ENCODE data around the gene STRBP. TPM values are rescaled to one million over a fixed set of nuclear protein-coding genes. Genes with fewer than 3 reads are reported as not detected.
A peak's percentile ranks its signal among the peaks of the same experiment; 100 is the strongest.

STRBP gene
- total and polyA plus RNA-seq, 2 of the 4 experiments (the other 2 are of a cell fraction) = 2.1 to 2.5 TPM

GRCh38 chr9:123206065-123206464 lies 62.3 kb downstream of the STRBP start:
- no peak overlapping the region for H4K5ac ChIP-seq (ENCODE audit: low read depth, low read length)
- no peak for ATAC-seq (ENCODE audit: low read depth)
- in situ Hi-C loops (cut with MboI; ENCODE audit: low sequenced_read_pairs) = no loop called here
- no peaks in the 10 kb centered on the region for H3K9me3 ChIP-seq (ENCODE audit: control insufficient read depth, insufficient read depth, low read length)
- H3K4ac ChIP-seq (ENCODE audit: low read depth, low read length) = no peak overlapping the region
- H3K18ac ChIP-seq (ENCODE audit: low read depth, low read length) = no peak overlapping the region
- H2BK120ac ChIP-seq (ENCODE audit: low read depth, low read length) = no peak overlapping the region
- H3K56ac ChIP-seq (ENCODE audit: extremely low read depth, insufficient read depth, low read length) = no peak overlapping the region
- H3K9ac ChIP-seq (ENCODE audit: low read depth, low read length) = no peak overlapping the region
- WGBS, 2 experiments (ENCODE audit: extremely low coverage in 2 of 2, insufficient read length in 1 of 2) = no CpG with 5 or more reads among the region's 6 CpGs
- no peaks in the 10 kb centered on the region for H3K36me3 ChIP-seq (ENCODE audit: control insufficient read depth, insufficient read depth, low read length)
- H2AK9ac ChIP-seq (replicated peaks; ENCODE audit: low read depth, low read length, poor library complexity) = no peak overlapping the region
- H3K14ac ChIP-seq (replicated peaks; ENCODE audit: low read depth, low read length) = no peak overlapping the region
- H2BK5ac ChIP-seq (ENCODE audit: low read depth, low read length, poor library complexity, severe bottlenecking) = no peak overlapping the region
- POLR2A ChIA-PET (ENCODE audit: unreplicated experiment) = no interaction called here
- no peak for DNase-seq
- H3K4me1 ChIP-seq (ENCODE audit: control insufficient read depth, insufficient read depth, low read length) = peaks cover 2% of the 10 kb centered on the region; the same call in 1 of the 2 replicates
- no peak overlapping the region for H4K8ac ChIP-seq (ENCODE audit: low read depth in 2 of 2, low read length in 2 of 2)
- no peak overlapping the region for H3K27ac ChIP-seq (ENCODE audit: insufficient read depth, low read length)
- no peaks in the 10 kb centered on the region for H3K79me1 ChIP-seq (ENCODE audit: low read depth in 1 of 2, low read length in 2 of 2)
- H3K9me1 ChIP-seq (ENCODE audit: insufficient read depth, low read length) = no peaks in the 10 kb centered on the region
- no peaks in the 10 kb centered on the region; the same call in 1 of the 2 replicates for H4K20me1 ChIP-seq (ENCODE audit: insufficient read depth, low read length)
- no TSS peak for BruUV-seq (replicated peaks)
- H2AK5ac ChIP-seq (ENCODE audit: low read depth, low read length) = no peak overlapping the region
- TF ChIP-seq MAFK (IDR thresholded peaks at IDR 0.05; ENCODE audit: low read depth, low read length) (peak; percentile 68), RAD21 (IDR thresholded peaks at IDR 0.05; ENCODE audit: low read length) (no peak)
- no peak overlapping the region for H2AFZ ChIP-seq (replicated peaks; ENCODE audit: low read length, poor library complexity)
- no peaks in the 10 kb centered on the region; the same call in 1 of the 2 replicates for H3K27me3 ChIP-seq (ENCODE audit: control insufficient read depth, insufficient read depth, low read length)
- H3K4me2 ChIP-seq (ENCODE audit: low read depth, low read length) = no peak overlapping the region
- H4K91ac ChIP-seq (ENCODE audit: insufficient read depth, low read depth, low read length) = no peak overlapping the region
- H2BK15ac ChIP-seq (ENCODE audit: low read depth, low read length) = no peak overlapping the region
- intact Hi-C loops (cut with micrococcal nuclease) = no loop called here
- CTCF ChIA-PET = no interaction called here
- dilution Hi-C loops (cut with HindIII; ENCODE audit: low sequenced_read_pairs, unreplicated experiment) = no loop called here
- no peak overlapping the region for H3K4me3 ChIP-seq (ENCODE audit: insufficient read depth, low read depth, low read length)
- no peak overlapping the region for H3K23ac ChIP-seq (ENCODE audit: low read depth, low read length)
- no peak overlapping the region for H2BK20ac ChIP-seq (ENCODE audit: low read depth, low read length)

Data from IMR-90 (cell line).